ENCODE measurements around the gene STIL.
"Not testable (repeated sequence)": the region's sequence is repeated elsewhere in the genome, so short reads cannot be mapped to it uniquely, and the experiment has no call there.

STIL gene

GRCh38 chr1:47313915-47314664 lies at the start of gene STIL:
Gene STIL, minus strand, starts transcription at chr1:47314147. Its CDS starts 3,828 bp downstream, at chr1:47310319.
- peak; percentile 94 for DNase-seq

- DNase-seq, result no peak
Observed at GRCh38 chr1:47362828-47363227, 48.9 kb upstream of the STIL start.

DNA sequence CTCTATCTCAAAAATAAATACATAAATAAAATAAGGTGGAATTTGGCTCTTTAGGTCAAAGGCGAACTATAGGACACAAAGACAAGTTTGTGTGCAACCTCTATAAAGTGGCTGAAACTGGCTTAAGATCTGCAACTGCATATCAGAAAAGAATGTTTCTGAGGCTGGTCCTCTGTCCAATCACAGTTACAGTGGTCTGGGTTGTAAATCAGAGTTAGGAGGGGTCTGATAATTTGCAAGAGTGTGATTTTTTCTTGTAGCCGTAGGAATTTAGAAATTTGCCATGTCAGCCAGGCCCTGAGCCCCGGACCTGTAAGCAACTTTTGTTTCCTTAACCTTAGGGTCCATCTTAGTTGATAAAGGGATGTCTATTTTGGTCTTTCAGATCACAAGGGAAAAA lies 47.4 kb upstream of the STIL start:
- DNase-seq, result no peak

- no peak for DNase-seq
Observed at GRCh38 chr1:47351305-47351704, 37.4 kb upstream of the STIL start.

GRCh38 chr1:47348246-47348645 lies 34.3 kb upstream of the STIL start:
- no peak for DNase-seq

- DNase-seq, result no peak
Observed at GRCh38 chr1:47347735-47348134, 33.8 kb upstream of the STIL start.

GRCh38 chr1:47346979-47347378 lies 33.0 kb upstream of the STIL start:
- not testable (repeated sequence) for DNase-seq

DNA sequence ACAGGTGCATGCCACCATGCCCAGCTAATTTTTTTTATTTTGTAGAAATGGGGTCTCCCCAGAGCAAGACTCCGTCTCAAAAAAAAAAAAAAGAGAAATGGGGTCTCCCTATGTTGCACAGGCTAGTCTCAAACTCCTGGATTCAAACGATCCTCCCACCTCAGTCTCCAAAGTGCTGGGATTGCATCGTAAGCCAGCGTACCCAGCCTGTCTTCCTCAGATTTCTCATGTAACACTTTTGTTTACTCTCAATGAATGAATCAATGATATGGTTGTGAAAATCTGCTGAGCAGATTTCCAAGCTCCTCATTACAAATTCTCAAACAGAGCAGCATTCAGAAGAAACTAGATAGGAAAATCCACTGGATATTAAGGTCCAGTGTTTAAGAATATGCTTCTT lies 26.3 kb upstream of the STIL start:
- DNase-seq, result no peak

- DNase-seq, result no peak
Observed at GRCh38 chr1:47338249-47339077, 24.5 kb upstream of the STIL start.

GRCh38 chr1:47337350-47337749 lies 23.4 kb upstream of the STIL start:
- no peak for DNase-seq

DNA sequence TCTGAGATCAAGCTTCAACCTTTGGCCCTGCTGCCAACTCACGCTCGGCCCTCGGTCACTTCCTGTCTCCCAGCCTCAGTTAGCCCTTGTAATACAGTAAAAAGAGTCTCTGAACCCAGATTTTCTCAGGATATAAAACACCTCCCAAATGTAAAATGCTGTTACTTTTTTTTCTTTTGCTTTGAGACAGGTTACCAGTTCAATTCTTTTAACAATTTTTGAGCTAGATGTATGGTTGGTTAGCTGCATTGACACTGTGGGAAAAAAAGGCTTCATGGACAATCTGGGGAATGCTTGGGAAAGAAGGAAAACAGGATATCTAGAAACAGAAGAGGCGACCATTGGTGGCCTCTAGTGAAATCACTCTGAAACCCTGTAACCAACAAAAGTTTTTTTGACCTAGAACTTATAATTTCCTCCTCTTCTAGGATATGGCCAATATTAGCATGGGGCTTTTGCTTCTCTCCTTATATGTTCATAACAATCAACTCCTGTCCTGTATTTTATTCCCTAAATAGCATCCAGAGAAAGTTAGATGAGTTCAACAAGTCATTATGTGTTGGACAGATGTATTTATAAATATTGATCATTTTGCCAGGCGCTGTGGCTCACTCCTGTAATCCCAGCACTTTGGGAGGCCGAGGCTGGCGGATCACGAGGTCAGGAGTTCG lies 21.0 kb upstream of the STIL start:
- no peak for DNase-seq

DNA sequence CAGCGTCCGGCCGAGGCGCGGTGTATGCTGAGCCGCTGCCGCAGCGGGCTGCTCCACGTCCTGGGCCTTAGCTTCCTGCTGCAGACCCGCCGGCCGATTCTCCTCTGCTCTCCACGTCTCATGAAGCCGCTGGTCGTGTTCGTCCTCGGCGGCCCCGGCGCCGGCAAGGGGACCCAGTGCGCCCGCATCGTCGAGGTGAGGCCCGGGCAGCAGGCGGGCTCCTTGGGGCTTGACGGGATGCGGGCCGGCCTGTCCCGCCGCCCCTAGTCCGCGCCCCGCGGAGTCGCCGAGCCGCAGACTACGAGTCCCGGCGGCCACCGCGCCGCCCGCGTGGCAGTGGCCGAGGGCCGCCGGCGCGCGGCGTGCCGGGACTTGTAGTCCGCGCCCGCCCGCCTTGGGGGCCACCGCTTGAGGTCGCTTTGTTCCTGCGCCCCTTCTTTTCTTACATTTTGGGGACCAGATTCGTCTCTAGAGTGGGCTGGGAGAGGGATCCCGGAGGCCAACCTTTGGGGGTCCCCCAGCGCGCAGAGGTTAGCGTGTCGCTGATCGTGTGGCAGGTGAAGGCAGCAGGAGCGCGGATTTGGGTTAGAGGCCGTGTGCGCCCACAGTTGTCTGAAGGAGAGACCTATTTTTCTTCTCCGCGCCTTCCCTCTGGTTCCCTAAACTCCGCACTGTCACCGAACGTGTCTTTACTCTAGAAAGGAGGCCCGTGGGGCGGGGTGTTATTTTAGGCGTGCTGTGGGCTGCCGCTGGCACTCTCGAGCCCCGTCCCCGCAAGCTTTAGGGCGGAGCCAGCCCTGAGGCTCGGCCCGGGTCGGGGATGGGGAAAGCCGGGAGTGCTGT lies 20.2 kb upstream of the STIL start:
- DNase-seq, result peak; percentile 58

DNA sequence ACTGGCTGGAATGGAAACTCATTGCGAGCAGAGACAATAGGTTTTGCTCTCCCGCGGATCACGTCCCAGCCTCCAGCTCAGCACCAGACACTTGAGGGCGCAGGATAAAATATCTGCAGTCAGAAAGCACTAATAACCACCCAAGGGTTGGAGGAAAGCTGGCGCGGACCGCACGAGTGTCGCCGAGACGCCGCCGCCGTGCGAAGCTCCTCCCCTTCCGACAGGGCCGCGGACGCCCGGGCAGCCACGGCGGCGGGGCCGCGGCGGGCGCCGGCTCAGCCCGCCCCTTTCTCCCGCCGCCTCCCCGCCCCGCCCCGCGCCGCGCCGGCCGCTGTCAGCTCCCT lies 19.6 kb upstream of the STIL start, which contains the start of gene CMPK1:
CMPK1 (plus strand) TSS at position 213 of the 344 bp plus-strand sequence. CDS start 156 bp downstream, outside the sequence.
- peak; percentile 69 for DNase-seq

- no peak for DNase-seq
Observed at GRCh38 chr1:47332779-47333577, 19.0 kb upstream of the STIL start.

DNA sequence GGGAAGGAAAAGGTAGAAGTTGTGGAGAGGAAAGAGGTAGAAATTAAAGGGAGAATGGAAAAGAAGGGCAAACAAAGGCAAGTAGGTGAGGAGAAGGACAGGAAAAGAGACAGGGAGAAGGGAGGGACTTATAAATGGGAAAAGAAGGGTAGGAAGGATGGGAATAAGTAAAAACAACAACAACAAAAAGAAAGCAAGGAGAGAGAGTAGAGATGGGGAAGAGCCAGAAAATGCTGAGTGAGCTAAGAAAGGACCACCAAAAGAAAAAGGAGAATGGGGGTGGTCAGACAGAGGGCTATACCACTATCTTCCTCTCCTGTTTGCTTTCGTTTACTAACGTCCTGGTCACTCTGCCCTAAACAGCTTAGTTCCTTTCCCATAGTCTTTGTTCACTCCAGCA lies 17.9 kb upstream of the STIL start:
- DNase-seq, result no peak

DNA sequence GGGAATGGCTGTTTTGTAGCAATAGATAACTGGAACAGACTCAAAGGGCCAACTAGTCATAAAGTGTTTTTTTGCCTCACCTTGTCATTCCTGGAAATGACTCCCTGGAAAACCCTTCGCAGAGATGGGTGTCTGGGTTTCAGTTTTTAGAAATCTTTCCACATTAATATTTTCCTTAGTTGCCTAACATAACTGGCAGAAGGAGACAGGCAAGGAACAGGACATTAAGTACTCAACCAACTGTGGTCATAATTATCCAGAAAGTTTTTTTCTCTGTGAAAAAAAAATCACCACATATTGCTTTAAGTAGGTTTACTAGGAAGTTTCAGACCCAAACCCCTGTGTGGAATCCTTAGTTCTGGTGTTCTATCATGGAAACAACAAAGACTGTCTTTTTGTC lies 16.3 kb upstream of the STIL start:
- DNase-seq, result no peak

- no peak for DNase-seq
Observed at GRCh38 chr1:47328992-47329391, 15.0 kb upstream of the STIL start.

DNA sequence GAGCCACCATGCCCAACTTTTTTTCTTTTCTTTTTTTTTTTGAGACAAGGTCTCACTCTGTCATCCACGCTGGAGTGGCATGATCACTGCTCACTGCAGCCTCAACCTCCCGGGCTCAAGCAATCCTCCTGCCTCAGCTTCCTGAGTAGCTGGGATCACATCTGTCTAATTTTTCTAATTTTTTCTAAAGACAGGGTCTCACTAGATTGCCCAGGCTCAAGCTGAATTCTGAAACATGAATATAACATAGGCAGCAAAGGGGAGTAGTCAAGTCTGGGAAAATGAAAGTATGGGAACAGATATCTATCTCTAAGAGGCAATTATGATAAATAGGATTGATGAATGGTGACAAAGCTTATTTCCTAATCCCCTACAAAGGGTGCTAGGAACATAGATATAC lies 12.3 kb upstream of the STIL start:
- no peak for DNase-seq

GRCh38 chr1:47325528-47325927 lies 11.6 kb upstream of the STIL start:
- no peak for DNase-seq

DNA sequence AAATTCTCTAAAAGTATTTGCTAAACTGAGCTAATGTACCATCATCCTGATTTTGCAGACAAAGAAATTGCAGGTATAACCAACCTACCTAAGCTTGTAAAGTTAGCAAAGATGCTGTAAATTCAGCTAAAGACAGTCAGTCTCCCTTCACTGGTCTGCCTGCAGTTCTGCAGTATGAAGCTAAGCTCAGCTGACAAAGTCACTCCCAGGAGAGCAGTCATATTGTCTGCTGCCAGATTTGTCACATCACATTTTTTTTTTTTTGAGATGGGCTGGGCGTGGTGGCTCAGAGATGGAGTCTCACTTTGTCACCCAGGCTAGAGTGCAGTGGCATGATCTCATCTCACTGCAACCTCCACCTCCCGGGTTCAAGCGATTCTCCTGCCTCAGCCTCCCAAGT lies 10.7 kb upstream of the STIL start:
- DNase-seq, result no peak

DNA sequence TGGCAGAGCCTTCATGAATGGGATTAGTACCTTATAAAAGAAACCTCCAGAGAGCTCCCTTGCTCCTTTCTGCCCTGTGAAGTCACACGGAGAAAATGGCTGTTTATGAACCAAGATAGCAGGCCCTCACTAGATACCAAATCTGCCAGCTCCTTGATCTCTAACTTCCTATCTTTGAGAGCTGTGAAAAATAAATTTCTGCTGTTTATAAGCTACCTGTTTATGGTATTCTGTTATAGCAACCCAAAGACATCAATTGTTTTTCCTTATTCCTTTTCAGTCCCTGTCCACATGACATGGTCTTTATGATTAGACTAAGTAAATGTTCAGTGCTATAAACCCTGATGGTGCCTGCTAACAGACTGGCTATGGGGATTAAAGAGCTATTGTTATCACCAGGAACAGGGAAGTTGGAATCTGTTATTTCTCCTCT lies 9.7 kb upstream of the STIL start:
- DNase-seq, result no peak

- DNase-seq, result not testable (repeated sequence)
Observed at GRCh38 chr1:47319968-47320367, 6.0 kb upstream of the STIL start.

Measured in activated gamma-delta T cell treated with Interleukin-2 at 50 U/mL for 16 hours (primary cell).